ENCODE results near the gene SLC38A5. TPM values are rescaled to one million over a fixed set of nuclear protein-coding genes. Genes with fewer than 3 reads are reported as not detected.
"Not testable (repeated sequence)": the region's sequence is repeated elsewhere in the genome, so short reads cannot be mapped to it uniquely, and the experiment has no call there.

Gene SLC38A5
- total RNA-seq, 1 donor from 2014 or later: not detected

DNA sequence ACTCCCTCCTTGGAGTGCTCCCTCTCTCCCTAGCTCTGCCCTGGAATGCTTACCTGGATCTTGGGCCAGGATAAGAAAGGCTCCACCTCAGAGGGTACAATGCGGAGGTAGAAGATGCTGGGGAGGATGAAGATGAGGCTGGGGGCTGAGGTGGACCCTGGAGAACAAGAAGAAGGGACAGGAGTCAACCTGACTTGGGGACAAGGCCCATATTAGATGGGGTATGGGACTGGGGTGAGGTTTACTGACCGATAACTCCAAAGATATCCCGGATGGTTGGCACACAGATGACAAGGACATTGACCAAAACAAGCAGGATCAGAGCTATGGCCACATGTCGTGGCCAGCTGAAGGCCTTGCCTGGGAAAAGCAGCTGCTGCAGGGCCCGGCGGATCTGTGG is 10.6 kb downstream of the SLC38A5 start:
- Mint-ChIP-seq H3K27me3 (ENCODE audit: unreplicated experiment) (no peaks in the 10 kb centered on the region), H3K4me3 (ENCODE audit: unreplicated experiment) (no peak overlapping the region)

GRCh38 chrX:48458711-48459110 is 11.3 kb downstream of the SLC38A5 start:
- Mint-ChIP-seq H3K27me3 (ENCODE audit: unreplicated experiment) (no peaks in the 10 kb centered on the region), H3K9me3 (ENCODE audit: unreplicated experiment) (peaks cover 7% of the 10 kb centered on the region), H3K4me1 (ENCODE audit: unreplicated experiment) (no peaks in the 10 kb centered on the region), H3K4me3 (ENCODE audit: unreplicated experiment) (no peak overlapping the region), H3K36me3 (ENCODE audit: unreplicated experiment) (no peaks in the 10 kb centered on the region), H3K27ac (ENCODE audit: unreplicated experiment) (no peak overlapping the region)
- TF ChIP-seq, protein P1, sequence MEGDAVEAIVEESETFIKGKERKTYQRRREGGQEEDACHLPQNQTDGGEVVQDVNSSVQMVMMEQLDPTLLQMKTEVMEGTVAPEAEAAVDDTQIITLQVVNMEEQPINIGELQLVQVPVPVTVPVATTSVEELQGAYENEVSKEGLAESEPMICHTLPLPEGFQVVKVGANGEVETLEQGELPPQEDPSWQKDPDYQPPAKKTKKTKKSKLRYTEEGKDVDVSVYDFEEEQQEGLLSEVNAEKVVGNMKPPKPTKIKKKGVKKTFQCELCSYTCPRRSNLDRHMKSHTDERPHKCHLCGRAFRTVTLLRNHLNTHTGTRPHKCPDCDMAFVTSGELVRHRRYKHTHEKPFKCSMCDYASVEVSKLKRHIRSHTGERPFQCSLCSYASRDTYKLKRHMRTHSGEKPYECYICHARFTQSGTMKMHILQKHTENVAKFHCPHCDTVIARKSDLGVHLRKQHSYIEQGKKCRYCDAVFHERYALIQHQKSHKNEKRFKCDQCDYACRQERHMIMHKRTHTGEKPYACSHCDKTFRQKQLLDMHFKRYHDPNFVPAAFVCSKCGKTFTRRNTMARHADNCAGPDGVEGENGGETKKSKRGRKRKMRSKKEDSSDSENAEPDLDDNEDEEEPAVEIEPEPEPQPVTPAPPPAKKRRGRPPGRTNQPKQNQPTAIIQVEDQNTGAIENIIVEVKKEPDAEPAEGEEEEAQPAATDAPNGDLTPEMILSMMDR (IDR thresholded peaks at IDR 0.05): no peak
- no peak for DNase-seq (ENCODE audit: extremely low spot score, unreplicated experiment)

More for the DNA sequence above, 10.6 kb downstream of the SLC38A5 start:
- H3K36me3 Mint-ChIP-seq (ENCODE audit: unreplicated experiment): no peaks in the 10 kb centered on the region
- H3K9me3 Mint-ChIP-seq (ENCODE audit: unreplicated experiment): peaks cover 8% of the 10 kb centered on the region
- H3K27ac Mint-ChIP-seq (ENCODE audit: unreplicated experiment): no peak overlapping the region
- peaks cover 2% of the 10 kb centered on the region for H3K4me1 Mint-ChIP-seq (ENCODE audit: unreplicated experiment)
- DNase-seq (ENCODE audit: extremely low spot score, unreplicated experiment): no peak
- TF ChIP-seq, protein P1 (IDR thresholded peaks at IDR 0.05): no peak

GRCh38 chrX:48456628-48457331 is 13.3 kb downstream of the SLC38A5 start:
- H3K27ac Mint-ChIP-seq (ENCODE audit: unreplicated experiment): no peak overlapping the region
- peaks cover 7% of the 10 kb centered on the region for H3K9me3 Mint-ChIP-seq (ENCODE audit: unreplicated experiment)
- no peak overlapping the region for H3K4me3 Mint-ChIP-seq (ENCODE audit: unreplicated experiment)
- no peaks in the 10 kb centered on the region for H3K4me1 Mint-ChIP-seq (ENCODE audit: unreplicated experiment)
- no peak for DNase-seq (ENCODE audit: extremely low spot score, unreplicated experiment)
- TF ChIP-seq, protein P1 (IDR thresholded peaks at IDR 0.05): no peak
- H3K27me3 Mint-ChIP-seq (ENCODE audit: unreplicated experiment): no peaks in the 10 kb centered on the region
- no peaks in the 10 kb centered on the region for H3K36me3 Mint-ChIP-seq (ENCODE audit: unreplicated experiment)

DNA sequence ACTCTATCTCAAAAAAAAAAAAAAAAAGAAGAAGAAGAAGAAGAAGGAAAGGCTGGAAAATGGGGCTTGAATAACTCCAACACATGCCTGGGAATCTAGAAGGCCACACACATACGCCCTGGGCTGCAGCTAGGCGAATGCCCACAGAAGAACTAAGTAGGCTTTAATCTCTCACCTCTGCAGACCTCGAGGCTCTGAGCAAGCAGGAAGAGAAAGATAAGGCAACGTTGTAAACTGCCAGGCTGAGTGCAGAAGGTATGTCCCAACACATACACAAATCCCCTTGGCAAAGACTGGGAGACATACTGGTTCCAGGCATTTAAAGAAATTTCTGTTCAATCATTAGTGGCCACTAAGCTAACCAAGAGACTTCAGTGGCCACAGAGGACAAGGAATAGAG is 18.4 kb downstream of the SLC38A5 start:
- H3K4me1 Mint-ChIP-seq (ENCODE audit: unreplicated experiment): no peaks in the 10 kb centered on the region
- peaks cover 2% of the 10 kb centered on the region for H3K27me3 Mint-ChIP-seq (ENCODE audit: unreplicated experiment)

DNA sequence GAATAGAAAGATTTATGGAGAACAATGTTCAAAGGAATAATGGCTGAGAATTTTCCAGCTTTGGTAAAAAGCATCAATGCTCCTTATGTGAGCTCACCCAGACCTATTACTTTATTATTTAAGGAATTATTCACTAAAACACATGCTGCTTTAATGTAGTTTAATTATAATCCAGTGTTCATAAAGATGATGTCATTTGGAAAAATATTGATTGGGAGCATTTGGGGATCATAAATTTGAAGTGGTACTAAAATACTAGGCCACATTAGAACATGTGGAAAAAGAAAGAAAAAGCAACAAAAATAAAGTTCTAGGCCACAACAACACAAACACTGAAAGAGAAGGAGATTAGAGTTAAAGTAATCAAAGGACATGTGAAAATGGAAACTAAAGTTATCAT is 20.0 kb downstream of the SLC38A5 start:
- TF ChIP-seq, protein P1 (IDR thresholded peaks at IDR 0.05): no peak
- DNase-seq (ENCODE audit: extremely low spot score, unreplicated experiment): no peak
- no peaks in the 10 kb centered on the region for H3K36me3 Mint-ChIP-seq (ENCODE audit: unreplicated experiment)
- H3K27me3 Mint-ChIP-seq (ENCODE audit: unreplicated experiment): peaks cover 2% of the 10 kb centered on the region
- no peak overlapping the region for H3K27ac Mint-ChIP-seq (ENCODE audit: unreplicated experiment)
- no peaks in the 10 kb centered on the region for H3K4me1 Mint-ChIP-seq (ENCODE audit: unreplicated experiment)
- H3K4me3 Mint-ChIP-seq (ENCODE audit: unreplicated experiment): no peak overlapping the region
- peaks cover 7% of the 10 kb centered on the region for H3K9me3 Mint-ChIP-seq (ENCODE audit: unreplicated experiment)

More for the DNA sequence above, 18.4 kb downstream of the SLC38A5 start:
- Mint-ChIP-seq H3K4me3 (ENCODE audit: unreplicated experiment) (no peak overlapping the region), H3K36me3 (ENCODE audit: unreplicated experiment) (no peaks in the 10 kb centered on the region), H3K27ac (ENCODE audit: unreplicated experiment) (no peak overlapping the region), H3K9me3 (ENCODE audit: unreplicated experiment) (peaks cover 7% of the 10 kb centered on the region)
- TF ChIP-seq, protein P1 (IDR thresholded peaks at IDR 0.05): no peak
- no peak for DNase-seq (ENCODE audit: extremely low spot score, unreplicated experiment)

GRCh38 chrX:48447201-48447600 is 22.9 kb downstream of the SLC38A5 start:
- not testable (repeated sequence) for H3K27ac Mint-ChIP-seq (ENCODE audit: unreplicated experiment); H3K4me1 Mint-ChIP-seq (ENCODE audit: unreplicated experiment); H3K36me3 Mint-ChIP-seq (ENCODE audit: unreplicated experiment); H3K27me3 Mint-ChIP-seq (ENCODE audit: unreplicated experiment); H3K9me3 Mint-ChIP-seq (ENCODE audit: unreplicated experiment); H3K4me3 Mint-ChIP-seq (ENCODE audit: unreplicated experiment); DNase-seq (ENCODE audit: extremely low spot score, unreplicated experiment)

- H3K36me3 Mint-ChIP-seq (ENCODE audit: unreplicated experiment); DNase-seq (ENCODE audit: extremely low spot score, unreplicated experiment); H3K4me1 Mint-ChIP-seq (ENCODE audit: unreplicated experiment); H3K27me3 Mint-ChIP-seq (ENCODE audit: unreplicated experiment); H3K4me3 Mint-ChIP-seq (ENCODE audit: unreplicated experiment); H3K27ac Mint-ChIP-seq (ENCODE audit: unreplicated experiment): not testable (repeated sequence)
- peaks cover 10% of the 10 kb centered on the region for H3K9me3 Mint-ChIP-seq (ENCODE audit: unreplicated experiment)
Observed at GRCh38 chrX:48433713-48434112, 36.3 kb downstream of the SLC38A5 start.

DNA sequence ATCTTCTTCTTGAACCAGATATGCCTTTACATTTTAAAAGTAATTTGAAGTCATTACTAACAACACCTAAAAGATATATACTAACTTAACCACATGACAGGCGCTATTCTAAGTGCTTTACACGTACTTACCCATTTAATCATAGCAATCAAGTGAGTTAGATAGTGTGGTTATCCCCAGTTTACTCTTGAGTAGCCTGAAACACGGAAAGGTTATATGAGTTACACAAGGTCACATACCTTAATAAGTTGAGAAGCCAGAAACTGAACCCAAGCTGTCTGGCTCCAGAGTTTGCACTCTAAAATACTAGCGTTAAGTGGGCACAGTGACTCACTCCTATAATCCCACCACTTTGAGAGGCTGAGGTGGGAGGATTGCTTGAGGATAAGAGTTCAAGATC is 39.9 kb downstream of the SLC38A5 start:
- not testable (repeated sequence) for DNase-seq (ENCODE audit: extremely low spot score, unreplicated experiment); H3K36me3 Mint-ChIP-seq (ENCODE audit: unreplicated experiment); H3K27me3 Mint-ChIP-seq (ENCODE audit: unreplicated experiment); H3K27ac Mint-ChIP-seq (ENCODE audit: unreplicated experiment); H3K4me1 Mint-ChIP-seq (ENCODE audit: unreplicated experiment); H3K4me3 Mint-ChIP-seq (ENCODE audit: unreplicated experiment)
- H3K9me3 Mint-ChIP-seq (ENCODE audit: unreplicated experiment): peaks cover 10% of the 10 kb centered on the region

All from osteocyte (in vitro differentiated cells).